HL-60/S4 (cell line): ENCODE results near the gene NKAIN1.
"Not testable (repeated sequence)": the region's sequence is repeated elsewhere in the genome, so short reads cannot be mapped to it uniquely, and the experiment has no call there.

Experiments
- in situ Hi-C: fragments of 300-500 bp; cut with MboI; formaldehyde crosslinking; loops from 2 replicates; pipeline ENCODE4 v1.14.3; 2022; ENCODE audit warnings: low sequenced_read_pairs

The NKAIN1 gene

DNA sequence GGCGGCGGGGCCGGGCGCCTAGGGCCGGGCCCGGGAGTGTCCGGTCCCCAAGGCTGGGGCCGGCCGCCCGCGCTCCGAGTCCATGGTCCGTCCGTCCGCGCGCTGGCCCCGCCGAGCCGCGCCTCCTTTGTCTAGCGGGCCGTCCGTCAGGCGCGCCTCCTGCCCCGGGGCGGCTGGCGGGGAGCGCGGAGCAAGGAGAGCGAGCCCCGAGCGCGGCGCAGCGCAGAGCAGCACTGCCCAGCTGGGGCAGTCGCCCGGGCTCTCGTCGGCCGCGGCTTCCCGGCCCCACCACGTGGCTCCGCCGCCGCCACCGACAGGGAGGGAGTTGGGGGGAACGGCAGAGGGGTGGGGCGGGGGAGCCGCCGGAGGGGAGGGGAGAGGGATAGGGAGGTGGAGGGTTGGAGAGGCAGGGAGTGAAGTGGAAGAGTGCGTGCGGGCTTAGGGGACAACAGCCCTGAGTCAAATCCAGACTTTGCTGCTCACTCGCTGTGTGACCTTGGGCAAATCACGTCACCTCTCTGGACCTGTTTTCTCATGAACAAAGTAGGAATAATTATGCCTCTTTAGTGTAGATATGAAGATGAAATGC is at the start of gene NKAIN1:
Gene NKAIN1, minus strand, starts transcription at position 235 of the 589 bp plus-strand sequence. CDS start 340 bp downstream, outside the sequence.
- in situ Hi-C loops, result no loop called here

DNA sequence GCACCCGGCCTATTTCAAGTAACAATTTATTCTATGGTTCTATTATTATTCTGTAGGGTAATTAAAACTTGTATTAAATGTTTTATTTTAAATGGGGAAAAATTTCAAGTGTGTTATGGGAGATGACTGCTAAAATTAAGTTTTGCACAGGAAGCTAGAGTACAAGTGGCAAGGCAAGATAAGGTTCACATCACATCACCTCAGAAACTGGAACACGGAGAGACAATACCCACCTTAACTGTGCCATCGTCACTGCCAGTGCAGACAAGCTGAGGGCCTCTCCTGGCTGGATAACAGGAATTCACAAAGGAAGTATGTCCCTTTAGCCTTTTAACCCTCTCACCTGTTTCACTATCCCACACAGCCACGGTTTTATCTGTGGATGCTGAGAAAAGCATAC is 49.3 kb upstream of the NKAIN1 start:
- in situ Hi-C loops, result no loop called here

DNA sequence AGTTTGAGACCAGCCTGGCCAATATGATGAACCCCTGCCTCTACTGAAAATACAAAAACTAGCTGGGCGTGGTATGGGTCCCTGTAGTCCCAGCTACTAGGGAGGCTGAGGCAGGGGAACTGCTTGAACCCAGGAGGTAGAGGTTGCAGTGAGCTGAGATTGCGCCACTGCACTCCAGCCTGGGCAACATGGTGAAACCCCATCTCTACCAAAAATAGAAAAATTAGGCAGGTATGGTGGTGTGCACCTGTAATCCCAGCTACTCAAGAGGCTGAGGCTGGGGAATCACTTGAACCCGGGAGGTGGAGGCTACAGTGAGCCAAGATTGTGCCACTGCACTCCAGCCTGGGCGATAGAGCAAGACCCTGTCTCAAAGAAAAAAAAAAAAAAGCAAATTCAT is 48.1 kb upstream of the NKAIN1 start:
- in situ Hi-C loops, result not testable (repeated sequence)

DNA sequence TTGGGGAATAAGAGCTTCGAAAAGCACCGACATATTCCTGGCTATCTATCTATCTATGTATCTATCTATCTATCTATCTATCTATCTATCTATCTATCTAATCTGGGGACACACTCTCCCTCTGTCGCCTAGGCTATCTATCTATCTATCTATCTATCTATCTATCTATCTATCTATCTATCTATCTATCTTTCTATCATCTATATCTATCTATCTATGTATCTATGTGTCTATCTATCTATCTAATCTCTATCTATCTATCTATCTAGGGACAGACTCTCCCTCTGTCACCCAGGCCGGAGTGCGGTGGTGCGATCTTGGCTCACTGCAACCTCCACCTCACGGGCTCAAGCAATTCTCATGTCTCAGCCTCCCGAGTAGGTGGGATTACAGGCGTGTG is 42.7 kb upstream of the NKAIN1 start:
- in situ Hi-C loops, result not testable (repeated sequence)

DNA sequence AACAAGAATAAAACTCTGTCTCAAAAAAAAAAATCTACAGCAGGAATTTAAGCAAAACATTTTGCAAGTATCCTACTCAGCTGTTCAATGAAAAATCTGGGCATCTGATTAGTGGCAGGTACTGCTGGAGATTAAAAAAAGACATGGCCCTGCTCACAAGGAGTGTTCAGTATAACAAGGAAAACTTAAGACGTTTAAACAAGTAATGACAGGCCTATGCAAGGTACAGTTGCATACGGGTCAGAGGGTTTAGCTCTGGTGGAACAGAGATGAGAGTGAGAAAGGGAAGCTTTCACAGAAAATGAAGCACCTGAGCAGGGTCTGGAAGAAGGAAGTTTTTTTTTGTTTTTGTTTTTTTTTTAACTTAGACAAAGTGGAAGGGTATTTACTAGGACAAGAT is 33.9 kb upstream of the NKAIN1 start:
- in situ Hi-C loops, result no loop called here

DNA sequence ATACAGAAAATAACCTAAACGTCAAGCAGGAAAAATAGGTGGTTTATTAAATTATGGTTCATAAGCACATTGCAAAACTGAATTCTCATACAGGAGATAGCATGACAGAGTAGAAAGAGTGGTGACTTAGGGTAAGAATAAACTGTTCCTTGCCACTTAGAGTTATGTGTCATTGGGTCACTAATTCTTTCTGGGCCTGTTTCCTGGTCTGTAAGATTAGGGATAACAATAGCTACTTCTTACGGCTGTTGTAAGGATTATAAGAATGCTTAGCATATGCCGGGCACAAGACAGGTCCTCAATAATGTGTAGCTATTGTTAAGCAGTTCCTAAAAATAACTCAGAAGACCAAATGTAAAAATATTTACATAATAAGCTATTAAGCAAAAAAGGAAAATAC is 32.7 kb upstream of the NKAIN1 start:
- in situ Hi-C loops, result no loop called here

DNA sequence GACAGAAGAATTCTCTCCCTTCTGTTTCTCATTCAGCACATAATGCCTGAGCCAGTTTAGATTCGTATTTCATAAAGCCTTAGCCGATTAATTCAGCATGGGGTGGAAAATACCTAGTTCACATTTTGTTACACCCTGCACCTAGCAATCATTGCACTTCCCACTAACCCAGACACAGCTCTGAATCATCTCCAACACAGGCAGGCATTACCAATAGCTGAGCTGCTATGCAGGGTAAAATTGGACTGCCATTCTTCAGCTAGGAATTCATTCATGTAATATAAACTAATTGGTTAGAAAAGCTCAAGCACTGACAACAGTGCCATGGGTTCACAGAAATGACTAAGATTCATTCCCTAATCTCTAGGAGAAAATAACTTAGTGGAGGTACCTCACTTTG is 26.9 kb upstream of the NKAIN1 start:
- in situ Hi-C loops, result no loop called here

DNA sequence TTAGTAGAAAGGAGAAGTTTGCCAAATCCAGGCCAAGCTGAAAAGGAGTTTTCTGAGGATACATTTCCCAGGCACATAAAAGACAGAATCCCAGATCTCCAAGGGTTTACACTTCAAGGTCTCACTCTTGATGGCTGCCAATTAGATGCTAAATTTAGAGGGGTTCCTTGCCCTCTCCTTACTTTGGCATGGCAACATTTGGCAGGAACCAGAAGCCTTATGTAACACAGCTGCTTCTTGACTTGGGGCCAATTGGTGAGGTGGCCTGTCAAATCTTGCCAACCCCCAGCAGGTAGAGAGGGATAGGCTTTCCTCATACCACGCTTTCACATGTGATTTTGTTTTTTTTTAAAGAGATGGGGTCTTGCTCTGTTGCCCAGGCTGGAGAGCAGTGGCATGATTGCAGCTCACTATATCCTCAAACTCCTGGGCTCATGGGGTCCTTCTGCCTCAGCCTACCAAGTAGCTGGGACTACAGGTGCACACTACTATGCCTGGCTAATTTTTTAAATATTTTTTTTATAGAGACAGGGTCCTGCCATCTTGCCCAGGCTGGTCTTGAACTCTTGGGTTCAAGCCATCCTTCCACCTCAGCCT is 25.2 kb upstream of the NKAIN1 start:
- in situ Hi-C loops, result no loop called here

DNA sequence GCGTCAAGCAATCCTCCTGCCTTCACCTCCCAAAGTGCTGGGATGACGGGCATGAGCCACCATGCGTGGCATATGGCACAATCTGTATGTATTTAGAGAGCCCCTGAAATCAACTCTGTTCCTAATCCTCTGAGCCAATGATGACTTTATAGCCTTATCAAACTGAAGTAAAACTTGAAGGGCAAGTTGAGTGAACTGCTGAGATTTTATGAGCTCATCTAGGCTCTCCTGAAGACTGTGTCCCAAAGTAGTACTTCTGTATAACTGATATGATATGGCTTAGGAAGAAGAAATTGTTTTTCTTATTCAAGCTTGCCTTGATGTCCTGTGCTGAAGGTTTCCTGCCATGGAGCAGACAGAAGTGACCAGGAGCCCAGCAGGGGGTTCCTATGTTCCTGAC is 23.7 kb upstream of the NKAIN1 start:
- in situ Hi-C loops, result no loop called here

DNA sequence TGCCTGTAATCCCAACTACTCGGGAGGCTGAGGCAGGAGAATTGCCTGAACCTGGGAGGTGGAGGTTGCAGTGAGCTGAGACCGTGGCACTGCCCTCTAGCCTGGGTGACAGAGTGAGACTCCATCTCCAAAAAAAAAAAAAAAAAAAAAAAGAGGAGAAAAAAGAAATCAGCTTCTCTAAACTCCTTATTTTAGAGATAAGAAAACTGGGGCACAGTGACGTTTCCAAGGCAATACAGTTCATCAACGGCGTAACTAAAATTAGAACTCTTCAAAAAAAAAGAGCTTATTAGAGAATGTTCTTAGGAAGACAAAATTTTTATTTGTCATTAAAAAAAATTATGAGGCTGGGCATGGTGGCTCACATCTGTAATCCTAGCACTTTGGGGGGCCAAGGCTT is 22.7 kb upstream of the NKAIN1 start:
- in situ Hi-C loops, result not testable (repeated sequence)

DNA sequence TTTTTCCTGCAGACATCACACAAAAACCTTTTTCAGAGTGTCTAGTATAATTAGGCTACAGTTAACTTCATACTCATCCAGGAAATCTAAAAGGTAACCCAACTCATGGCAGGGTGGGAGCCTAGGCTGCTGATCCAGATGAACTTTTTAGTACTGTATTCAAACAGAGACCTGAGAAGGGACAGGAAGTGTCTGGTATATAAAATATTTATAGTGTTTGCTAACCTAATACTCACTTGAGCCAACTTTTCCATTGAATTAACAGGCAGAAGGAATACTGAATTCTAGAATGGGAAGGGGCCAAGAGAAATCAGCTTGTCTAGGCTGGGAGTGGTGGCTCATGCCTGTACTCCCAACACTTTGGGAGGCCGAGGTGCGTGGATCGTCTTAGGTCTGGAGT is 22.2 kb upstream of the NKAIN1 start:
- in situ Hi-C loops, result no loop called here

DNA sequence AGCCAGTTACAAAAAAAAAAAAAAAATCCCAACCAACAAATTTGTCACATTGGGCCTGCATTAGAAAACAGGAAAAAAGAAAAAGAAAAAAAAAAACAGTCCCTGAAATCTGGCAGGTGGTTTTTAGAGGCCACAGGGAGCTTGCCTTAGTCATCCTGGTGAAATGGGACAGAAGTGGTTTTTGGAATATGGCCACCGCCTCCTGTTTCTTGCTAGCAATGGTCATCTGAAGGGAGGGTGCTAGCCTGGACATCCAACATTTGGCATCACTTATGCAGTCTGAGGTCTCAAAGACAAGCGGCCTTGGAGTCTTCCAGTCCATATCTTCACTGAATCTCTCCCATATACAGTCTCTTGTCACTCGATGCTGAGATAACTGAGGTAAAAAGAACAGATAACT is 20.1 kb upstream of the NKAIN1 start:
- in situ Hi-C loops, result no loop called here

DNA sequence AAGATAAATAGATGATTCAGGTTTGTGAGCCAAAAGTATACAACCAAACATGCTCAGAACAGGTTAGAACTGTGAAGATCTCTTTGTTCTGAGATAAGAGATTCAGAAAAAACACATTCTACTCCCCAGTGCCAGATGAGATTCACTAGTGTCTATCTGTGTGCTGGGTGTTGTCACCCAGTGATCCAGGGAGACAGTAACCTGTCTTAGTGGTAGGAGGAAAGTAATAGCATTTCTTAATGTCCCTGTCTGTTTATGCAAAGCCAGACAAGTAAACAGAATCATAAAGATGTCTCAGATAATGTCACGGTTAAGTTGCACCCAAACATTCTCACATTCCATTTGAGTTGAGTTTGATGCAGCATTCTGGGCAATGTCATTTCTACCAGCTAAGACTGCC is 18.9 kb upstream of the NKAIN1 start:
- in situ Hi-C loops, result no loop called here

DNA sequence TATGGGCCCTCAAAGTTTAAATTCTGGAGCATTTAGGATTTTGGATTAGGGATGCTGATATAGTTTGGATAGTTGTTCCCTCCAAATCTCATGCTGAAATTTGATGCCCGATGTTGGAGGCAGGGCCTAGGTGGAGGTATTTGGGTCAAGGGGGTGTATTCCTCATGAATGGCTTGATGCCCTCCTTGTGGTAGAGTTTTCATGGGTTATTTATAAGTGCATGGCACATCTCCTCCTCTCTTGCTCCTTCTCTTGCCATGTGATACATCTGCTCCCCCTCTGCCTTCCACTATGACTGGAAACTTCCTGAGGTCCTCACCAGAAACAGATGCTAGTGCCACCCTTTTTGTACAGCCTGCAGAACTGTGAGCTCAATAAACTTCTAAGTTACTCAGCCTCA is 17.5 kb upstream of the NKAIN1 start:
- in situ Hi-C loops, result no loop called here

DNA sequence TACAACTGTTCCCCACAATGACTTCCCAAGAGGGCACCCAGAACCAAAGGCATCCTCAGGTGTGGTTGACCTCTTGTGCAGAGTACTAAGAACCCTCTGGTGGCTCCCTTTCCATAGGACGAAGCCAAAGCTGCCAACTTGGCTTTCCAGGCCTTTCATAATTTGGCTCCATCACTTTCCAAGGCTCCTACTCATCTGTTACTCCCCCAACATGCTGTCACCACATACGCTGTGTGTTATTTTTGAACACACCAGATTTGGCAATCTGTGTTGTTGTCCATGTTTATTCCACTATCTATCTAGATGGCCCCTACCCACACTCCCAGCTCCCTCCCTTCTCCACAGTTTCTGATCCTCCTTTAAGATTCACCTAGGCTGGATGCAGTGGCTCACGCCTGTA is 10.2 kb upstream of the NKAIN1 start:
- in situ Hi-C loops, result no loop called here

DNA sequence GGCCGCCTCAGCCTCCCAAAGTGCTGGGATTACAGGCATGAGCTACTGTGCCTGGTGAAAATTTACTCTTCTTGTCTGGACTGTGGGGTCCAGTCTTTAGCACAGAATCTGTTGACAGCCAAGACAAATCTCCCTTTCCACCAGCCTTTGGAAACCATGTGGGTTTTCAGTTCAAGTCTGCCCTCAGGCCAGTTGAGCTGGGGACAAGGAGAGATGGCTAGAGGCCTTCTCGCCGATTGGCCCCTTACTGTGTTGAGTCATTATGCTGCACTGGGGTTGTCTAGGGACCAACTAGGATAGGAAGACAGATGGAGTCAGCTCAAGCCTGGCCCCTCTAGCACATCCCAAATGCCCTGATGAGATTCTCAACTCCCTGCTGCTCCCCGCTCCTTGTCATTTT is 8.6 kb upstream of the NKAIN1 start:
- in situ Hi-C loops, result no loop called here

DNA sequence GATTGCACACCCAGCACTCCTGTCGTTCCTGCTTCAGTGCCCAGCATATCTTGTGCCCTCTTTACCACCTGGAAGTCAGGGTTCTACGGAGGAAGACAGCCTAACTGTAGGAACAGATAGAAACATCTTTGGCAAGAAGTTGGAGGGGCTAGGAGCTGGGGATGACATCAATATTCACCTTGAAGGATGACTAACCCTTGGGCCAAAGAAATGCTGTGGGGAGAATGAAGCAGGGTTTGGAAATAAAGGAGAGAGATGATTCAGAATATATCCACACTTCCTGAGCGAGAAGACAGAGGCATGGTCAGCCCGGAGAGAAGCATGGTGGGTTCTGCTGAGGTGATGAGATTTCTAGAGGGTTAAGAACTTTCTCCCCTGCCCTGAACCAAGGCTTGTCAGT is 4.6 kb upstream of the NKAIN1 start:
- in situ Hi-C loops, result no loop called here

DNA sequence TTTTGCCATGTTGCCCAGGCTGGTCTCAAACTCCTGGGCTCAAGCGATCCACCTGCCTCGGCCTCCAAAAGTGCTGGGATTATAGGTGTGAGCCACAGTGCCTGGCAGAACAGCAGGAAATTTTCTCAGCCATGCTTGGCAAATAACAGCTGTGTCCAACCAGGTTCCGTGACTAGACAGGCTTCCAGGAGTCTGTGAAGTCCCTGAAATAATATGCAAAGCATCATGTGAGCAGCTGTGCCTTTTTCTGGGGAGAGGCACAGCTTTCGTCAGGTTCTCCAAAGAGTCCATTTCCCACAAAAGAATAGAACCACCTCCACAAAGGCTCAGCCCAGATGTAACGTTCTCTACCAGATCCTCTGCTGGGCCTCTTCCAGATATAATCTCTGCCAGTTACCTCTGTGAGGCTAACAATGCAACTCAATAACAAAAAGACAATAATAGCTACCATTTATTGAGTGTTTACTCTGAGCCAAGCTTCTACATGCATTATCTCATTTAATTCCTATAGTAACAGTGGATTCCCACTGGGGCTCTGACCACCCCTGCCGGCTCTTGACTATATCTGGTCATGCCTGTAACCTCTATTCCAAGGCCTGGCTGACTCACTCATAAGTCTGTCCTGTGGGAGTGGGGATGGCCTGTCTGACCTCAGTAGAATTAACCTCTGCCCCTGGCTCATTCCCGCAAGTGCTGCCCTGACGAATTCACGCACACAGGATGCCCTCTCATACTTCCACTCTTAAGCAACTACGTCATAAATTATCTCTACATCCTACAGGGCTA is 4.0 kb upstream of the NKAIN1 start:
- in situ Hi-C loops, result no loop called here

DNA sequence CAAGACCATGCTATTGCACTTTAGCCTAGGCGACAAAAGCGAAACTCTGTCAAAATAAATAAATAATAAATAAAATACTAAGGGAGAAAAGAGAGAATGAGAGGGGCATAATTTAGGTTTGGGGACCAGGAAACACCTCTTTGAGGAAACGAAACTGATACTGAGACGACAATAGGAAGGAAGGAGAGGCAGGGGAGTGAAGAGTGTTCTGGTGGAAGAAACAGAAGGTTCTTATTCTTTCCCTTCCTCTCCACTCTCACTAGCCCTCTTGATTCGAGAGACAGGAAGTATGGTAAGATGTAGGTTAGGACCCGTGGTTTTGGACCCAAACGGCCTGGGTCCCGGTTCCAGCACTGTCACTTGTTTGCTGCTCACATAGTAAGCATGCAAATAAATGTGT is 1.6 kb upstream of the NKAIN1 start:
- in situ Hi-C loops, result no loop called here

DNA sequence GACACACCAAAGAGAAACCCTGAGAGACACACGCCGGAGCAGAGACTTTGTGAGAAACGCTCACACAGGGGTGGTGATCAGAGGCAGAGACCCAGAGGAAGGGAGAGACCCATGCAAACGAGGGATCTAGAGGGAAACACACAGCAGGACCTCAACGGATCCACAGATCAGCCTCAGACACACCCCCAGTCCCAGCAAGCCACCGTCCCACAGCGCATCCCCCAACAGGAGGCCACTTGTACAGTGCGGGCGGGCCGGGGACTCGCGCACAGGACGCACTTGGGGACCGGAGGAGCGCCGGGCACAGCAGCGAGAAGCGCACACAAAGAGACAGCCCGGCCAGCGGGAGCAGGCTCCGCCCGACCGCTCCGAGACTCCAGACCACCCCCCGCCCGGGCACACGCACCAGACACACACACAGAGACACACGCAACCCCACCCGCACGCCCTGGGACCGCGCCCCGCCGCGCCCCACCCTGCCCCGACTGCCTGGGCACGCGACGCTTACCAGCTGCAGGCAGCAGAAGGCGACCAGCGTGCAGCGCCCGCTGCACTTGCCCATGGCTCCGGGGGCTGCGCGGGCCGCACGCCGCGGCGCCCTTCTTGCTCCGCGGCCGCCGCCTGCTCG is 587 bp downstream of the NKAIN1 start:
- in situ Hi-C loops, result no loop called here

DNA sequence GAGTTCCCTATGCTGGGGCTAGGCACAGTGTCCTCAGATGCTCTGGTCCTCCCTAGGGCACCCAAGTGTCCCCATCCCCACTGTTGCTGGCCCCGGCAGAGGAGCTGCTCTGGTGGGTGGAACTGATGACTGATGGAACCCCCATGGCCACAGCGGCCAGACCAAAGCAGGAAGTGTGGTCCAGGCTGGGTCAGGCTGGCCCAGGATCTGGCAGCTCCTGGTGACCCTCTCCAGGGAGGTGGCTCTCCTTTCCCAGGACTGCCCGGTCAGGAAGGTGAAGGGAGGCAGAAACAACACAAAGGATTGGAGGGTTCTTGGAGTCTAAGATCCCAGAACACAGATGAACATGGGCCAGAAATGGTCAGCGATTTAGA is 1.1 kb downstream of the NKAIN1 start:
- in situ Hi-C loops, result no loop called here

DNA sequence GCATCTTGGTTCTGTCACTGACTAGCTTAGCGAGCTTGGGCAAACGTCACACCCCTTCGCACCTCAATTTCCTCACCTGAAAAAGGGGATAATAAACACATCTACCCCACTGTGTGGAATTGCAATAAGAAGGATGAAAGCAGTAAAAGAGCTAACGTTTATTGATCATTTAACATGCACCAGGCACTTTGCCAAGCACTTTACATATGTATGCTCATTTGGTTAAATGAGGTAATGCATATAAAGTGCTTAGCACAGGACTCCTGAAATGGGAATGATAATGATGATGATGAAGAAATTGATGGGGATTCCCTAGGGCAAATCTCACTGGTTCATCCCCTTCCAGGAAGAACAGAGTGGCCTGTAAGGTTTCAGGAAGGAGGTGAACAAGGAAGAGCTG is 4.8 kb downstream of the NKAIN1 start:
- in situ Hi-C loops, result no loop called here
